ENCODE results near the gene PDGFC. TPM values are rescaled to one million over a fixed set of nuclear protein-coding genes. Genes with fewer than 3 reads are reported as not detected.

The PDGFC gene
- total RNA-seq, 1 experiment from 2014 or later: 64.5 TPM

GRCh38 chr4:156820931-156821330 lies 150.7 kb downstream of the PDGFC start:
- BruUV-seq (replicated peaks): no TSS peak

GRCh38 chr4:156816360-156816755 lies 155.2 kb downstream of the PDGFC start:
- Mint-ChIP-seq H3K4me1 (ENCODE audit: low read depth, unreplicated experiment) (no peaks in the 10 kb centered on the region), H3K36me3 (ENCODE audit: insufficient read depth, unreplicated experiment) (no peaks in the 10 kb centered on the region), H3K9me3 (ENCODE audit: low read depth, unreplicated experiment) (no peaks in the 10 kb centered on the region), H3K27ac (ENCODE audit: unreplicated experiment) (no peak overlapping the region), H3K4me3 (ENCODE audit: low read depth, unreplicated experiment) (no peak overlapping the region), H3K27me3 (ENCODE audit: unreplicated experiment) (no peaks in the 10 kb centered on the region)
- intact Hi-C loops (cut with micrococcal nuclease; ENCODE audit: unreplicated experiment): no loop called here
- no peak for DNase-seq
- CTCF ChIA-PET: no interaction called here
- no TSS peak for BruUV-seq (replicated peaks)
- TF ChIP-seq CTCF (IDR thresholded peaks at IDR 0.05; ENCODE audit: unreplicated experiment): no peak

More at GRCh38 chr4:156820931-156821330, 150.7 kb downstream of the PDGFC start:
- Mint-ChIP-seq H3K4me3 (ENCODE audit: low read depth, unreplicated experiment) (no peak overlapping the region), H3K27ac (ENCODE audit: unreplicated experiment) (no peak overlapping the region), H3K9me3 (ENCODE audit: low read depth, unreplicated experiment) (no peaks in the 10 kb centered on the region), H3K27me3 (ENCODE audit: unreplicated experiment) (no peaks in the 10 kb centered on the region), H3K4me1 (ENCODE audit: low read depth, unreplicated experiment) (no peaks in the 10 kb centered on the region), H3K36me3 (ENCODE audit: insufficient read depth, unreplicated experiment) (no peaks in the 10 kb centered on the region)
- no peak for DNase-seq
- TF ChIP-seq CTCF (IDR thresholded peaks at IDR 0.05; ENCODE audit: unreplicated experiment): no peak
- CTCF ChIA-PET: no interaction called here
- intact Hi-C loops (cut with micrococcal nuclease; ENCODE audit: unreplicated experiment): no loop called here

- no peak overlapping the region for H3K4me3 Mint-ChIP-seq (ENCODE audit: low read depth, unreplicated experiment)
- H3K9me3 Mint-ChIP-seq (ENCODE audit: low read depth, unreplicated experiment): no peaks in the 10 kb centered on the region
- CTCF ChIA-PET: no interaction called here
- TF ChIP-seq CTCF (IDR thresholded peaks at IDR 0.05; ENCODE audit: unreplicated experiment): no peak
- no peaks in the 10 kb centered on the region for H3K36me3 Mint-ChIP-seq (ENCODE audit: insufficient read depth, unreplicated experiment)
- no TSS peak for BruUV-seq (replicated peaks)
- no peaks in the 10 kb centered on the region for H3K27me3 Mint-ChIP-seq (ENCODE audit: unreplicated experiment)
- no peak overlapping the region for H3K27ac Mint-ChIP-seq (ENCODE audit: unreplicated experiment)
- no peak for DNase-seq
- H3K4me1 Mint-ChIP-seq (ENCODE audit: low read depth, unreplicated experiment): no peaks in the 10 kb centered on the region
- intact Hi-C loops (cut with micrococcal nuclease; ENCODE audit: unreplicated experiment): no loop called here
Observed at GRCh38 chr4:156815717-156816359, 155.8 kb downstream of the PDGFC start.

- no peak overlapping the region for H3K27ac Mint-ChIP-seq (ENCODE audit: unreplicated experiment)
- no peak overlapping the region for H3K4me3 Mint-ChIP-seq (ENCODE audit: low read depth, unreplicated experiment)
- H3K27me3 Mint-ChIP-seq (ENCODE audit: unreplicated experiment): no peaks in the 10 kb centered on the region
- H3K4me1 Mint-ChIP-seq (ENCODE audit: low read depth, unreplicated experiment): no peaks in the 10 kb centered on the region
- TF ChIP-seq CTCF (IDR thresholded peaks at IDR 0.05; ENCODE audit: unreplicated experiment): no peak
- DNase-seq: no peak
- intact Hi-C loops (cut with micrococcal nuclease; ENCODE audit: unreplicated experiment): no loop called here
- H3K9me3 Mint-ChIP-seq (ENCODE audit: low read depth, unreplicated experiment): no peaks in the 10 kb centered on the region
- BruUV-seq (replicated peaks): no TSS peak
- CTCF ChIA-PET: no interaction called here
- H3K36me3 Mint-ChIP-seq (ENCODE audit: insufficient read depth, unreplicated experiment): no peaks in the 10 kb centered on the region
Observed at GRCh38 chr4:156811963-156812362, 159.6 kb downstream of the PDGFC start.

Data from Calu3 (cell line).